DMS53 (cell line): Measurements from ENCODE around the gene MEIS2.

ENCODE experiments used
- DNase-seq: peaks from one replicate; lab custom pipeline; 2025; lab: John Stamatoyannopoulos, UW

MEIS2 gene

GRCh38 chr15:37100109-37100965 is at the start of gene MEIS2:
TSS of gene MEIS2 (minus strand) at chr15:37100549. CDS start at chr15:37099466, 1,083 bp downstream.
- peak; percentile 97 for DNase-seq

GRCh38 chr15:37149146-37149545 is 48.8 kb upstream of the MEIS2 start:
- DNase-seq, result no peak

DNA sequence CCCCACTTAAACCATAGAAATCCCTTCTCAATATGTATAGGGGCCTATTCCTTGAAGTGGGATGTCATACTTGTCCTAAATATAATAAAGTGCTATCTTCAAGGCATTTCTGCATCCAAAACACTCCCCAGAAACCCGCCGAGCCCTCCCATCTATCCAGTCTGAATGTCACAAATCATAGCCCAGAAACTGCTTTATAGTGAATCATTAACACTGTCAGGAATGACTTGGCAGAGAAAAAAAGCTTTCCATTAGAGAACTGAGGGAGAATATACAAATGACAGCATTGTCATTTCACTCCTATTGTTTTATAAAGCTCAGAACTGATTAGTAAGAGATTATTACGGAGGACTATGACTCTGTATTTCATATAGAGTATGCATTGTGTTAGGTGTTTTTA is 48.4 kb upstream of the MEIS2 start:
- DNase-seq, result no peak

DNA sequence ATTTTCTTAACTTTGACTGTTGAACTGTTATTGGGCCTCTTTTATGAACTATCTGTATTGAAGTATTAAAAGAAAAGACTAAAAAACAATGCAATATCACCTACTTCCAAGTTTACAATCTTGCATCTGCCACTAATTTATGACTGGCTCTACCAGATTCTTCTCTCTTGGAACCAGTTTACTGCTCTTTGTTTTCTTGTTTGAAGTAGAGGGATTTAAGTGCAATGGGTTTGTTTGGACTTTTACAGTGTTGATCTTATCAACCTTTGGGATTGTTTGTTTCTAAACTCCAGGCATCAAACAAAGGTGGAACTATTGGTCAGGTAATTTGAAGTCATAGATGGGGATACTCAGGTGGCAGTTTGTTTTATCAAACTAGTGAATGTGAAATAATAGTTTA is 43.0 kb upstream of the MEIS2 start:
- DNase-seq, result peak; percentile 26

DNA sequence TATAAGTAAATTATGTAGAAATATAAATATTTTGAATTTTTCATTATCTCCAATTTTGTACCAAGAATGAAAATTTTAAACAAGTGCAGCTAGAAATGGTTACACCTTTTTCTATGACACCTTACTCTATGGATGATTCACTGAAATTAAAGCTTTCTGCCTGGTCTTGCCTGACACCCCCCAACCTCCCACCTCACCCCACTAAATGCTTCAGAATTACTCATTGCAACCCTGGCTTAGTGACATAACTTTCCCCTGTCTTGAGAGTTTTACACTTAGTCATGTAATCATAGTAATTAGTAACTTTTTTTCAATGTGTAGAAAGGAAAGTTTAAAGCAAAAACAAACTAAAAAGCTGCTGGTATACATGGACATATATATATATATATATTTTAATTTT is 42.0 kb upstream of the MEIS2 start:
- no peak for DNase-seq

GRCh38 chr15:37140531-37141058 is 40.2 kb upstream of the MEIS2 start:
- DNase-seq, result no peak

GRCh38 chr15:37138591-37139215 is 38.4 kb upstream of the MEIS2 start:
- DNase-seq, result no peak

DNA sequence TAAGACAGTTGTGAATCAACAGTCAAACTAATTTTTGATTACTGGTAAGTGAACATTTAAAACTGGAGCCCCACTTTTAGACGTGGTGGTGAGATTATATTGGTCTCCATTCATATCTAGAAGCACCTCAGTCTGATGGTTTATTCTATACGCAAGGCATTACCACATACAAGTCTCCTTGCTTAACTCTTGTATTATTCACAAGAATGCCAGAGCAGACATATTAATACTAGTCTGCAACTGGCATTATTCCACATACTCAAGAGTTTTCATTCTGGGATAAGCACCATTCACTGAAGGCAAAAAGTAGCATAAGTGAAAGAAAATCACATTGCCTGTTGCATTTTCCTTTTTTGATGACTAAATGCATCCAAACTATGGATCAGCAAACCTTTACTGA is 36.9 kb upstream of the MEIS2 start:
- no peak for DNase-seq

GRCh38 chr15:37136666-37137065 is 36.3 kb upstream of the MEIS2 start:
- DNase-seq, result no peak

GRCh38 chr15:37135225-37135624 is 34.9 kb upstream of the MEIS2 start:
- DNase-seq, result peak; percentile 32

DNA sequence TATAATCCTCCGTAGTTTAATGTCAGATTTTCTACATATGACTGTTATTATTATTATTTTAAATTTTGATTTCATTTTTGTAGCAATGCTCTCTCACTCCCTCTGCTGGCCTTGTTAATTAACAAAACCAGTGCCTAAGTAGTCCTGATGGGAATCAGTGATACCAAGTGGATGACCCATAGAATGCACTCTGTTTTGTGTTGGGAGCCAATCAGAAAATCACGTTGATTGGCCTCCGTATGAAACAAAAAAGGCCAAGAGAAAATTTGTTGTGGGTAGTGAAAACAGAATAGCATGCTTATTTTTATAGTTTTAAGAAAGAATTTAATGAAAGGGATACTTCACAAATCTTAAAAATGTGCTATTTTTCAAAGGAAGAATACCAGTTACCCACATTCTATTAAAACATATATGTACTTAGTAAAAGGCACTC is 34.4 kb upstream of the MEIS2 start:
- peak; percentile 64 for DNase-seq

- no peak for DNase-seq
Measured at GRCh38 chr15:37134244-37134643, 33.9 kb upstream of the MEIS2 start.

DNA sequence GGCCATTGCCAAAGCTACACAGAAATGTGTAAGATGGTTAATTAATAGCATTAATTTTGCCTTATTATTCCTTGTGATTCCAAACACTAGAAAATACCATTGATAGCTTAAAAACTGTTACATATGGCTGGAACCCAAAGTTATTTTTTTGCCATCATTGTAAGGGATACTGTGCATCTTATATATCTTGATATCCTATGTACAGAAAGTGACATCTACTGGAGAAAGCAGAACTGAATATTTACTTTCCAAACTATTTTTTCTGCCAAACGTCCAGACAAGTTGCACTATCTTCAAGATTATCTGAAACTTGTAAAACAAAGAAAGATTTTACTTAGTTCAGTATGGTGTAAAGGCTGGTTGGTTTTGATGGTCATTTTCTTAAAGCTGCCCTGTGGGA is 33.3 kb upstream of the MEIS2 start:
- DNase-seq, result peak; percentile 33

- DNase-seq, result no peak
Measured at GRCh38 chr15:37132826-37133417, 32.6 kb upstream of the MEIS2 start.

DNA sequence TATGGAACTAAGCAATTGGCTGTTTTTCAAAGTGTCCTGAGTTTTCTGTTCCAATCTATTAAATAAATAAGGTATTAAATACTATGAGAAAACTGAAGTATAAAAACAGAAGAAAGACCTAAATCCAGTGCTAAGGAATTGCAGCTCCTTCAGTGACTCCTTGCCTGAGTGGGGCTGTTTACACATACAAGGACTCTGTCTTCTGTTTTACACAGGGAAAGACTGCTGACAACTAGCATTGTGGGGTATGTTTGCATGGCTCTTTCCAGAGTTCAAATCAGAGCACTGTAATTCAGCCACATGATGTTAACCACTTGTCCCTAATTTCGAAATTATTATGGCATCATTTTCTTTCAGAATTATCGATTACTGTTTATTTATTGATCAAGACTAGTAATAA is 31.3 kb upstream of the MEIS2 start:
- no peak for DNase-seq

- DNase-seq, result no peak
Measured at GRCh38 chr15:37130356-37130755, 30.0 kb upstream of the MEIS2 start.

DNA sequence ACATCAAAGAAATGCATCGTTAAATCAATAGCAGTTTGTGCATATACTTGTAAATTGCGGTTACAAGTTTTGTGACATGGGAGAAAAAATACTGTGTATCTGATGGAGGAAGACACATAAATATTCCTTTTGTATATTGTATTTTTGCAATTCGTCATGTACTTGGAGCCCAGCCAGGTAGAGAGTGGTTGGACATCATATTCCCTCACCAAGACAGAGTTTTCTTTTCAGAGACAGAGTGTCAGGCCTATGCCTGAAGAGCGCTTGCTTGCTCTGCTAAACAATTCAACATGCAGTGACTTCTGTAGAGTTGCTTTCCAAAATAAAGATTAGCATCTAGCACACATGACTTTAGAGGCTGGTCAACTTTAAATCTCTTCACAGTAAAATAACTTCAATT is 24.8 kb upstream of the MEIS2 start:
- DNase-seq, result no peak

GRCh38 chr15:37124331-37124730 is 24.0 kb upstream of the MEIS2 start:
- no peak for DNase-seq

DNA sequence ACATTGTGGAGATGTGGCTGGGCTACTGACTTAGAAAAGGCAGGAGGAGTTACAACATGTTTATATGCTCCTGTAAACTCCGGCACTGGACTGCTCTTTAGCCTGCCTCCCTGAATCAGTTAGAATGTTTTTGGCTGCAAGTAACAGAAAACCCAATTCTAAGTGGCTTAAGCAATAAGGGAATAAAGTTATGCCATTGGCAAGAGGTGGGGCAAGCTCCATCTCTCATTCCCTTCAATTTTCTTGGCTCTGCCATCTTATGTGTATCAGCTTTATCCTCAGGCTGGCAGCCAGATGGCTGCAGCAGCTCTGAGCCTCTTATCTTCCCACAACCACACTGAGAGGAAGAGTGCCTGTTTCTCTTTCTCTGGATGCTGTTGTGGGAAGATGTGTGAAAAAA is 22.4 kb upstream of the MEIS2 start:
- DNase-seq, result no peak

- no peak for DNase-seq
Measured at GRCh38 chr15:37121492-37121891, 21.1 kb upstream of the MEIS2 start.

DNA sequence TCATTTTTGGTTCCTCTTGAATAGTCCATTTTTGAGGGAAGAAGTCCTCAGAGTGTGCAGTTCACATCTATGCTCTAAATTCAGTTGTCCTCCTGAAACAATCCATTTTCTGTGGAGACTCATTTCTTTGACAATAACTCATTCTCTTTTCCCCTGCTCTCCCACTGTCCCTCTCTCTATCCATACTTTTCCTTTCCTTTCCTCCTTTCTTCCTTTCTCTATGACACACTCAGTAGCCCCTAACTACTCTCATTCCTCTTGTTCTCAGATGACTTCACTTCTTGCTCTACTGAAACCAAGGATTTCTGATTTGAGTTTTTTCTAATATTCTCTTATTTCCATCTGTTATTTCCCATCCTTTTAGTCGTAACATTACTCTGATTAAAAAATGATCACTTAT is 16.7 kb upstream of the MEIS2 start:
- DNase-seq, result no peak

DNA sequence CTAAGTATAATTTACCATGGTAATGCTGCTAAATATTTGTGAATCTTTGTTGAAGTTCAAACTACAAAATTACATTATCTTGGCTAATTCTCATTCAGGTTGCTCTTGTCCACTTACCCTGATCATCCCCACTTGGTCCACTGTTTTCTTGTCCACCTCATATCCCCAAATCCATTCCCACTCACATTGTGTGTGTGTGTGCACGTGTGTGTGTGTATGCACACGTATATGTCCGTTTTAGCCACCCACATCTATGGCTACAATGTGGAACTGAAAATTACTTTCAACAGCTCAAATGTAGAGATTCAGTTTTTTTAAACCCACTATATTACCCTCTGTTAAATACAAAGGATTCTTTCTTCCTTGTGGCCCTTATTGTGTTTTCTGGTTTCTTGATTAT is 15.2 kb upstream of the MEIS2 start:
- no peak for DNase-seq
